ENCODE results near the gene ZNF670. TPM values are rescaled to one million over a fixed set of nuclear protein-coding genes. Genes with fewer than 3 reads are reported as not detected.
"Not testable (repeated sequence)": the region's sequence is repeated elsewhere in the genome, so short reads cannot be mapped to it uniquely, and the experiment has no call there.

ZNF670 gene
- 3.2 TPM for total RNA-seq

- intact Hi-C loops (cut with DNase I) = no loop called here
- ATAC-seq = peak; percentile 100
- peak; percentile 97 for DNase-seq (ENCODE audit: low spot score)
These were observed at the start of gene ZNF670 for GRCh38 chr1:247078258-247079140. Gene ZNF670 (minus strand): TSS chr1:247078811. CDS start chr1:247078596, 215 bp downstream.

GRCh38 chr1:247127519-247128282 lies 49.1 kb upstream of the ZNF670 start:
- DNase-seq (ENCODE audit: low spot score); ATAC-seq; intact Hi-C loops (cut with DNase I): not testable (repeated sequence)

GRCh38 chr1:247126601-247127000 lies 48.0 kb upstream of the ZNF670 start:
- intact Hi-C loops (cut with DNase I); DNase-seq (ENCODE audit: low spot score): not testable (repeated sequence)
- peak; percentile 62 for ATAC-seq

- intact Hi-C loops (cut with DNase I); DNase-seq (ENCODE audit: low spot score): not testable (repeated sequence)
- ATAC-seq = peak; percentile 100
These were observed 47.6 kb upstream of the ZNF670 start for GRCh38 chr1:247126166-247126565.

- no peak for ATAC-seq
- intact Hi-C loops (cut with DNase I) = no loop called here
These were observed 42.8 kb upstream of the ZNF670 start for GRCh38 chr1:247121382-247121781.

GRCh38 chr1:247120408-247120668 lies 41.7 kb upstream of the ZNF670 start:
- DNase-seq (ENCODE audit: low spot score); intact Hi-C loops (cut with DNase I); ATAC-seq: not testable (repeated sequence)

More at GRCh38 chr1:247121382-247121781, 42.8 kb upstream of the ZNF670 start:
- DNase-seq (ENCODE audit: low spot score) = no peak

GRCh38 chr1:247119600-247120407 lies 41.2 kb upstream of the ZNF670 start:
- ATAC-seq (no peak), DNase-seq (ENCODE audit: low spot score) (no peak)
- intact Hi-C loops (cut with DNase I) = no loop called here

GRCh38 chr1:247118946-247119446 lies 40.4 kb upstream of the ZNF670 start:
- ATAC-seq = peak; percentile 34
- intact Hi-C loops (cut with DNase I) = no loop called here
- no peak for DNase-seq (ENCODE audit: low spot score)

GRCh38 chr1:247115545-247115944 lies 36.9 kb upstream of the ZNF670 start:
- ATAC-seq = no peak
- no peak for DNase-seq (ENCODE audit: low spot score)
- intact Hi-C loops (cut with DNase I) = no loop called here

- no peak for DNase-seq (ENCODE audit: low spot score)
- ATAC-seq = no peak
- intact Hi-C loops (cut with DNase I) = no loop called here
These were observed 36.5 kb upstream of the ZNF670 start for GRCh38 chr1:247115141-247115510.

- ATAC-seq (no peak), DNase-seq (ENCODE audit: low spot score) (no peak)
- intact Hi-C loops (cut with DNase I) = no loop called here
These were observed 35.9 kb upstream of the ZNF670 start for GRCh38 chr1:247114351-247115140.

- intact Hi-C loops (cut with DNase I) = no loop called here
- no peak for ATAC-seq
- no peak for DNase-seq (ENCODE audit: low spot score)
These were observed 35.2 kb upstream of the ZNF670 start for GRCh38 chr1:247113733-247114271.

- no peak for ATAC-seq
- DNase-seq (ENCODE audit: low spot score) = no peak
- intact Hi-C loops (cut with DNase I) = no loop called here
These were observed 34.5 kb upstream of the ZNF670 start for GRCh38 chr1:247113094-247113497.

- intact Hi-C loops (cut with DNase I) = no loop called here
- DNase-seq (ENCODE audit: low spot score) = no peak
- ATAC-seq = no peak
These were observed 33.8 kb upstream of the ZNF670 start for GRCh38 chr1:247112479-247112781.

GRCh38 chr1:247111700-247112478 lies 33.3 kb upstream of the ZNF670 start:
- peak; percentile 95 for ATAC-seq
- peak; percentile 80 for DNase-seq (ENCODE audit: low spot score)
- intact Hi-C loops (cut with DNase I) = no loop called here

GRCh38 chr1:247111259-247111699 lies 32.7 kb upstream of the ZNF670 start:
- DNase-seq (ENCODE audit: low spot score) (no peak), ATAC-seq (peak; percentile 12)
- intact Hi-C loops (cut with DNase I) = no loop called here

- DNase-seq (ENCODE audit: low spot score) (no peak), ATAC-seq (no peak)
- intact Hi-C loops (cut with DNase I) = no loop called here
These were observed 32.1 kb upstream of the ZNF670 start for GRCh38 chr1:247110627-247111258.

Data from sciatic nerve (tissue), 2 donors.